ENCODE data around the gene FAU.

DNA sequence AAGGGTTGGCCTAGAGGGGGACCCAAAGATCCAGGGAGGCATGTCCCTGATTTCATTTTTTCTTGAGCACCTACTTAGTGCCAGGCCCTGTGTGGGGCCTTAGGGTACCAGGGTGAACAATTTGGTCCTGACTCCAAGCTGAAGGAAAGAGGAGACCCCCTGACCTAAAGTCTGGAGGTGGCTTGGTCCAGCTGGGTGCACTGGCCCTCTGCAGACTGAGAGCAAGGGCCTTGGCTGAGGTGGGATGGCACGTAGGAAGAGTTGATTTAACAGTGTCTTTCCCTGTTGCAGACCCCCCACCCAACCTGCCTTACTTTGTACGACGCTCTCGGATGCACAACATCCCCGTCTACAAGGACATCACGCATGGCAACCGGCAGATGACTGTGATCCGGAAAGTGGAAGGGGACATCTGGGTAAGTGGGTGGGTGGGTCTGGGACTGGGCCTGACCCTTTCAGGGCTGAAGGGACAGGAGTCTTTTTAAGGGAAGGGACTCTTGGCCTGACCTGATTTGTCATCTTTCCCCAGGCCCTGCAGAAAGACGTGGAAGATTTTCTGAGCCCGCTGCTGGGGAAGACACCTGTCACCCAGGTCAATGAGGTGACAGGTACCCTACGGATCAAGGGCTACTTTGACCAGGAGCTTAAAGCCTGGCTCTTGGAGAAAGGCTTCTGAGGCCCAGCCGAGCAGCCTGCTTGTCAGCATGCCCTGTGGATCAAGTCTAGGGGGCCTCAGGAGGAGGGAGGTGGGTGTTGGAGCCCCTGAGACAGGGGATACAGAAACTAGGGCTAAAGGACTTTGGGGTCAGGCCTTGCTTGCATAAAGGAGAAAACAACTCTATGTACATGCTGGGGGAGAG, 3.5 kb upstream of the FAU start:
- TF ChIP-seq POLR2A (IDR thresholded peaks at IDR 0.05) = no peak
- TF ChIP-seq, protein P1, sequence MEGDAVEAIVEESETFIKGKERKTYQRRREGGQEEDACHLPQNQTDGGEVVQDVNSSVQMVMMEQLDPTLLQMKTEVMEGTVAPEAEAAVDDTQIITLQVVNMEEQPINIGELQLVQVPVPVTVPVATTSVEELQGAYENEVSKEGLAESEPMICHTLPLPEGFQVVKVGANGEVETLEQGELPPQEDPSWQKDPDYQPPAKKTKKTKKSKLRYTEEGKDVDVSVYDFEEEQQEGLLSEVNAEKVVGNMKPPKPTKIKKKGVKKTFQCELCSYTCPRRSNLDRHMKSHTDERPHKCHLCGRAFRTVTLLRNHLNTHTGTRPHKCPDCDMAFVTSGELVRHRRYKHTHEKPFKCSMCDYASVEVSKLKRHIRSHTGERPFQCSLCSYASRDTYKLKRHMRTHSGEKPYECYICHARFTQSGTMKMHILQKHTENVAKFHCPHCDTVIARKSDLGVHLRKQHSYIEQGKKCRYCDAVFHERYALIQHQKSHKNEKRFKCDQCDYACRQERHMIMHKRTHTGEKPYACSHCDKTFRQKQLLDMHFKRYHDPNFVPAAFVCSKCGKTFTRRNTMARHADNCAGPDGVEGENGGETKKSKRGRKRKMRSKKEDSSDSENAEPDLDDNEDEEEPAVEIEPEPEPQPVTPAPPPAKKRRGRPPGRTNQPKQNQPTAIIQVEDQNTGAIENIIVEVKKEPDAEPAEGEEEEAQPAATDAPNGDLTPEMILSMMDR (IDR thresholded peaks at IDR 0.05 in 4 of 5, conservative IDR thresholded peaks at IDR 0.05 in 1 of 5) = no peak
